Lung (tissue), 12 donors: ENCODE data around the gene C16orf89. TPM values are rescaled to one million over a fixed set of nuclear protein-coding genes. Genes with fewer than 3 reads are reported as not detected.
"Not testable (repeated sequence)": the region's sequence is repeated elsewhere in the genome, so short reads cannot be mapped to it uniquely, and the experiment has no call there.

Experiments
- ATAC-seq: fragments of 200-7000 bp; cut with Tn5 transposase; one replicate; pipeline ENCODE4 v1.9.1; 2020; ENCODE audit warnings: moderate number of reproducible peaks; ENCODE audit not compliant: insufficient read depth, low FRiP score
- DNase-seq, 3 donors: peaks; one replicate each; pipeline ENCODE4 v3.0.0-alpha.2; 2013 to 2017
- H3K27ac ChIP-seq, 2 donors: one replicate each; pipeline ENCODE4 v1.5.1; 2013; ENCODE audit warnings: mild to moderate bottlenecking in 2 of 2, moderate library complexity in 2 of 2, control low read depth in 1 of 2, inconsistent platforms in 1 of 2, low read depth in 1 of 2, low read length in 1 of 2
- H3K27me3 ChIP-seq, 3 donors: one replicate each; pipeline ENCODE4 v1.5.1; 2013; ENCODE audit warnings: low read length in 2 of 3; ENCODE audit not compliant: control insufficient read depth in 3 of 3, insufficient read depth in 3 of 3
- H3K36me3 ChIP-seq, 4 donors: one replicate each; pipeline ENCODE4 v1.5.1; 2013; ENCODE audit warnings: low read length in 4 of 4, mild to moderate bottlenecking in 1 of 4, moderate library complexity in 1 of 4; ENCODE audit not compliant: control insufficient read depth in 4 of 4, insufficient read depth in 4 of 4
- H3K4me1 ChIP-seq, 5 donors: one replicate each; pipeline ENCODE4 v1.5.1; 2013; ENCODE audit warnings: low read length in 5 of 5, mild to moderate bottlenecking in 2 of 5, moderate library complexity in 1 of 5; ENCODE audit not compliant: control insufficient read depth in 5 of 5, insufficient read depth in 5 of 5
- H3K4me3 ChIP-seq: one replicate; pipeline ENCODE4 v1.5.1; 2013; ENCODE audit warnings: mild to moderate bottlenecking, control low read depth, moderate library complexity
- H3K9ac ChIP-seq, 2 donors: one replicate each; pipeline ENCODE4 v1.5.1; 2013; ENCODE audit warnings: low read length in 2 of 2, control low read depth in 1 of 2; ENCODE audit not compliant: insufficient read depth in 1 of 2
- H3K9me3 ChIP-seq, 4 donors: one replicate each; pipeline ENCODE4 v1.5.1; 2013; ENCODE audit warnings: low read length in 3 of 4, mild to moderate bottlenecking in 1 of 4, moderate library complexity in 1 of 4; ENCODE audit not compliant: control insufficient read depth in 4 of 4, insufficient read depth in 3 of 4
- CTCF ChIP-seq: IDR thresholded peaks from 2 replicates; pipeline ENCODE4 v1.5.1; 2012; ENCODE audit warnings: mild to moderate bottlenecking; ENCODE audit errors: control extremely low read depth, extremely low read depth
- WGBS, 2 donors: extraction: QIAGEN DNeasy Blood & Tissue Kit; methylation state at CpG; one replicate each; pipeline ENCODE4 v1.1.7; 2013; 5-methylcytosine and 5-hydroxymethylcytosine counted together
- polyA plus RNA-seq, 2 donors: library from polyadenylated mRNA; stranded (reverse); fragments of 200-250 nt; gene quantifications; one replicate each; pipeline ENCODE4 v1.2.1, GENCODE V29; 2013
- total RNA-seq, 2 donors: library from RNA; depleted of rRNA in 1 of 2; stranded (reverse); fragments of >200 nt in 1 of 2; gene quantifications; one replicate each; pipeline ENCODE4 v1.2.1, GENCODE V29; 2014 to 2021
- donor health status: control.
- donor health status: control.
- donor health status: Bipolar disorder and iron deficiency.
- donor health status: healthy.
- donor health status: DM: yes; HTN: yes; CAD: no.

C16orf89 gene
- total and polyA plus RNA-seq, 4 donors, result 39.2 to 356 (median 97.2) TPM

- DNase-seq (no peak), ATAC-seq (no peak)
- no peak for TF ChIP-seq CTCF
- Histone ChIP-seq H3K36me3 (peaks cover 3 to 34% (median 11%) of the 10 kb centered on the region in 4 donors), H3K27ac (no peak overlapping the region), H3K4me3 (no peak overlapping the region), H3K4me1 (no peaks in the 10 kb centered on the region), H3K27me3 (no peaks in the 10 kb centered on the region), H3K9me3 (no peaks in the 10 kb centered on the region), H3K9ac (no peak overlapping the region)
- WGBS, 2 donors, result 87 to 93% methylated on average over 12 to 17 of the region's 17 CpGs
Measured at GRCh38 chr16:5078626-5079025, 12.9 kb upstream of the C16orf89 start.

- Histone ChIP-seq H3K36me3 (peaks cover 3 to 34% (median 11%) of the 10 kb centered on the region in 4 donors), H3K4me1 (peaks cover 0 to 6% (median 0%) of the 10 kb centered on the region in 5 donors), H3K4me3 (no peak overlapping the region), H3K27ac (no peak overlapping the region), H3K9me3 (no peaks in the 10 kb centered on the region), H3K27me3 (no peaks in the 10 kb centered on the region), H3K9ac (no peak overlapping the region)
- WGBS, 2 donors, result 97% methylated on average over 13 of the region's 13 CpGs
- no peak for DNase-seq
- no peak for ATAC-seq
- no peak for TF ChIP-seq CTCF
Measured at GRCh38 chr16:5077304-5077703, 11.5 kb upstream of the C16orf89 start.

- Histone ChIP-seq H3K36me3 (peaks cover 3 to 32% (median 11%) of the 10 kb centered on the region in 4 donors), H3K9me3 (no peaks in the 10 kb centered on the region), H3K27ac (no peak overlapping the region), H3K27me3 (no peaks in the 10 kb centered on the region), H3K4me3 (no peak overlapping the region), H3K9ac (no peak overlapping the region), H3K4me1 (peaks cover 0 to 10% (median 0%) of the 10 kb centered on the region in 5 donors)
- ATAC-seq, result no peak
- no peak for DNase-seq
- no peak for TF ChIP-seq CTCF
- 86 to 92% methylated on average over 5 of the region's 5 CpGs for WGBS, 2 donors
Measured at GRCh38 chr16:5075637-5076036, 9.9 kb upstream of the C16orf89 start.

GRCh38 chr16:5073771-5074170 is 8.0 kb upstream of the C16orf89 start:
- H3K9ac ChIP-seq, DNase-seq, H3K9me3 ChIP-seq, H3K4me1 ChIP-seq, H3K27me3 ChIP-seq, H3K27ac ChIP-seq, ATAC-seq, H3K4me3 ChIP-seq: not testable (repeated sequence)
- peaks cover 3 to 26% (median 11%) of the 10 kb centered on the region in 4 donors for H3K36me3 ChIP-seq
- 96 to 97% methylated on average over 15 of the region's 15 CpGs for WGBS, 2 donors
